Measurements from ENCODE around the gene NLRP12. TPM values are rescaled to one million over a fixed set of nuclear protein-coding genes. Genes with fewer than 3 reads are reported as not detected.
"Not testable (repeated sequence)": the region's sequence is repeated elsewhere in the genome, so short reads cannot be mapped to it uniquely, and the experiment has no call there.

NLRP12 gene
- total RNA-seq, 1 donor, result 2.7 TPM

DNA sequence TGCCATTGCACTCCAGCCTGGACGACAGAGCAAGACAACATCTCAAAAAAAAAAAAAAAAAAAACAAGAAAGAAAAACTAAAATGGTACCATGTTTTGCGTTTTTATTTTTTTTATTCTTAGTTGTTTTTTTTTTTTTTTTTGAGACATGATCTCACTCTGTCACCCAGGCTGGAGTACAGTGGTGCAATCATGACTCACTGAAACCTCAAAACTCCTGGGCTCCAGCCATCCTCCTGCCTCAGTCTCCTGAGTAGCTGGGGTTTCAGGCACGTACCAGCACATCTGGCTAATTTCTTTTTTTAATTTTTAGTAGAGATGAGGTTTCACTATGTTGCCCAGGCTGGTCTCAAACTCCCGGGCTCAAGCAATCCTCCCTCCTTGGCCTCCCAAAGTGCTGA is 16.8 kb upstream of the NLRP12 start:
- DNase-seq (ENCODE audit: low read depth in 2 of 3, low spot score in 2 of 3), result not testable (repeated sequence)

DNA sequence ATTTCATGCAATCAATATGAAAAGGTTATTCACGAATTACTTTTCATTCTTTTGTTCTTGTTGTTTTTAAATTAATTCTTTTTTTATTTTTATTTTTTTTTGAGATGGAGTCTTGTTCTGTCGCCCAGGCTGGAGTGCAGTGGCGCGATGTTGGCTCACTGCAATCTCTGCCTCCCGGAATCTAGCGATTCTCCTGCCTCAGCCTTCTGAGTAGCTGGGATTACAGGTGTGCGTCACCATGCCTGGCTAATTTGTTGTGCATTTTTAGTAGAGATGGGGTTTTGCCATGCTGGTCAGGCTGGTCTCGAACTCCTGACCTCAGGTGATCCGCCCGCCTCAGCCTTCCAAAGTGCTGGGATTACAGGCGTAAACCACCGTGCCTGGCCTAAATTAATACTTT is 16.1 kb upstream of the NLRP12 start:
- DNase-seq (ENCODE audit: low read depth in 2 of 3, low spot score in 2 of 3), result not testable (repeated sequence)

DNA sequence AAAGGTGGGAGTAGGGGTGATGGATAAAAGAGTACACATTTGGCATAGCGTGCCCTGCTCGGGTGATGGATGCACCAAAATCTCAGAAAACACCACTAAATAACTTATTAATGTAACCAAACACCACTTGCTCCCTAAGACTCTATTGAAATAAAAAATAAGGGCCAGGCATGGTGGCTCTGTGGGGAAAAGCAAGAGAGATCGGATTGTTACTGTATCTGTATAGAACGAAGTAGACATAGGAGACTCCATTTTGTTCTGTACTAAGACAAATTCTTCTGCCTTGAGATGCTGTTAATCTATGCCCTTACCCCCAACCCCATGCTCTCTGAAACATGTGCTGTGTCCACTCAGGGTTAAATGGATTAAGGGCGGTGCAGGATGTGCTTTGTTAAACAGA is 14.3 kb upstream of the NLRP12 start:
- not testable (repeated sequence) for DNase-seq (ENCODE audit: low read depth in 2 of 3, low spot score in 2 of 3)

DNA sequence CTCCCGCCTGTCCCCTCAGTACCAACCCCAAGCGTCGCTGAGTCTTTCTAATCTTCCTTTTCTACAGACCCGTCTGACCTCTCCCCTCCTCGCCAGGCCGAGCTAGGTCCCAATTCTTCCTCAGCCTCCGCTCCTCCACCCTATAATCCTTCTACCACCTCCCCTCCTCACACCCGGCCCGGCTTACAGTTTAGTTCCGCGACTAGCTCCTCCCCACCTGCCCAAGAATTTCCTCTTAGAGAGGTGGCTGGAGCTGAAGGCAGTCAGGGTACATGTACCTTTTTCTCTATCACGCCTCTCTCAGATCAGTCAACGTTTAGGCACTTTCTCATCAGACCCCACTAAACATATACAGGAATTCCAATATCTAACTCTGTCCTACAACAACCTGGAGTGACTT is 8.7 kb upstream of the NLRP12 start:
- DNase-seq (ENCODE audit: low read depth in 2 of 3, low spot score in 2 of 3), result not testable (repeated sequence)

- no peak for DNase-seq (ENCODE audit: low read depth in 2 of 3, low spot score in 2 of 3)
Measured at GRCh38 chr19:53828531-53828930, 4.4 kb upstream of the NLRP12 start.

DNA sequence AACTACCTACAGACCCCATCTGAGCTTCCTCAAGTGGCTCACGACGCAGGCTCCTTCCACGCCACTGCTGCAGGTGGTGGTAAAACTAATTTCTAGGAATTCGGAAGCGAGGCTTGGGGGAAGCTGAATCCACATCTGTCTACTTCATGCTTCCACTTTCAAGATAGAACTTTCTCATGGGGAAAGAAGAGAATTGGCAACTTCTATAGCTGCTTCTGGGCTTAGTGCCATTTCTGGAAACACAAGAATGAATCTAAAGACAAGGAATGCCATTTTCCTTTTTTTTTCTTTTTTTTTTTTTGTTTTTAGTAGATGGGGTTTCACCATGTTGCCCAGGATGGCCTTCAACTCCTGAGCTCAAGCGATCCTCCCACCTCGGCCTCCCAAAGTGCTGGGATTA is 2.8 kb upstream of the NLRP12 start:
- DNase-seq (ENCODE audit: low read depth in 2 of 3, low spot score in 2 of 3), result no peak

GRCh38 chr19:53823380-53824120 is 564 bp downstream of the NLRP12 start:
- no peak for DNase-seq (ENCODE audit: low read depth in 2 of 3, low spot score in 2 of 3)

- peak in 1 of 3 donors; percentile 22 for DNase-seq (ENCODE audit: low read depth in 2 of 3, low spot score in 2 of 3)
Measured at GRCh38 chr19:53819861-53820260, 4.3 kb downstream of the NLRP12 start.

GRCh38 chr19:53818756-53819155 is 5.4 kb downstream of the NLRP12 start:
- no peak for DNase-seq (ENCODE audit: low read depth in 2 of 3, low spot score in 2 of 3)

GRCh38 chr19:53813996-53814395 is 10.1 kb downstream of the NLRP12 start:
- no peak for DNase-seq (ENCODE audit: low read depth in 2 of 3, low spot score in 2 of 3)

GRCh38 chr19:53812335-53812734 is 11.8 kb downstream of the NLRP12 start:
- DNase-seq (ENCODE audit: low read depth in 2 of 3, low spot score in 2 of 3), result peak in 2 of 3 donors; percentile 26 to 39

- DNase-seq (ENCODE audit: low read depth in 2 of 3, low spot score in 2 of 3), result no peak
Measured at GRCh38 chr19:53810891-53811290, 13.2 kb downstream of the NLRP12 start.

- no peak for DNase-seq (ENCODE audit: low read depth in 2 of 3, low spot score in 2 of 3)
Measured at GRCh38 chr19:53810187-53810546, 13.9 kb downstream of the NLRP12 start.

GRCh38 chr19:53809518-53810186 is 14.5 kb downstream of the NLRP12 start:
- peak in 1 of 3 donors; percentile 23 for DNase-seq (ENCODE audit: low read depth in 2 of 3, low spot score in 2 of 3)

DNA sequence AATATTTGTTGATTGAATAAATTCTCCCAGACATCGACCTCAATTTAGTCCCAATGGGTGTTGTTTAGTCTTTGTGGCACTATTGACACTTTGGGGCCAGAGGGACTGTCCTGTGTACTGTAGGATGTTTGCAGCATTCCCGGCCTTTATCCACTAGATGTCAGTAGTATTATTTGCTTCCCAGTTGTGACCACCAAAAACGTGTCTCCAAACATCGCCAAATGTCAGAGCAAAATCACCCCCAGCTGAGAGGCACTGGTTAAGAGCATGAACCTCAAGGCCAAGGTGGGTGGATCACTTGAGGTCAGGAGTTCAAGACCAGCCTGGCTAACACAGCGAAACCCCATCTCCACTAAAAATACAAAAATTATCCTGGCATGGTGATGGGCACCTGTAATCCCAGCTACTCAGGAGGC is 15.4 kb downstream of the NLRP12 start:
- DNase-seq (ENCODE audit: low read depth in 2 of 3, low spot score in 2 of 3), result peak in 2 of 3 donors; percentile 38 to 66

- DNase-seq (ENCODE audit: low read depth in 2 of 3, low spot score in 2 of 3), result no peak
Measured at GRCh38 chr19:53801257-53801656, 22.9 kb downstream of the NLRP12 start.

DNA sequence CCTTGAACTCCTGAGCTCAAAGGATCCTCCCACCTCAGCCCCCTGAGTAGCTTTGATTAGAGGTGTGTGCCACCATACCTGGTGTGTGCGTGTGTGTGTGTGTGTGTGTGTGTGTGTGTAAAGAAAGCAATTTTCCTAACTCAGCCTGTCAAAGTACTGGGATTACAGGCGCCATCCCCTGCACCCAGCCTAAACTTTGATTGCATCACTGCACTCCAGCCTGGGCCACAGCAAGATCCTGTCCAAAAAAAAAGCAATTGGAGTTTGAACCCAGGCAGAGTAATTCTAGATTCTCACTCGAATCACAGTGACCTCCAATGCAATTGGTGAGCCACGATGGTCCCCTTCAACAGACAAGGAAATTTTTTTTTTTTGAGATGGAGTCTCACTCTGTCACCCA is 29.1 kb downstream of the NLRP12 start:
- no peak for DNase-seq (ENCODE audit: low read depth in 2 of 3, low spot score in 2 of 3)

DNA sequence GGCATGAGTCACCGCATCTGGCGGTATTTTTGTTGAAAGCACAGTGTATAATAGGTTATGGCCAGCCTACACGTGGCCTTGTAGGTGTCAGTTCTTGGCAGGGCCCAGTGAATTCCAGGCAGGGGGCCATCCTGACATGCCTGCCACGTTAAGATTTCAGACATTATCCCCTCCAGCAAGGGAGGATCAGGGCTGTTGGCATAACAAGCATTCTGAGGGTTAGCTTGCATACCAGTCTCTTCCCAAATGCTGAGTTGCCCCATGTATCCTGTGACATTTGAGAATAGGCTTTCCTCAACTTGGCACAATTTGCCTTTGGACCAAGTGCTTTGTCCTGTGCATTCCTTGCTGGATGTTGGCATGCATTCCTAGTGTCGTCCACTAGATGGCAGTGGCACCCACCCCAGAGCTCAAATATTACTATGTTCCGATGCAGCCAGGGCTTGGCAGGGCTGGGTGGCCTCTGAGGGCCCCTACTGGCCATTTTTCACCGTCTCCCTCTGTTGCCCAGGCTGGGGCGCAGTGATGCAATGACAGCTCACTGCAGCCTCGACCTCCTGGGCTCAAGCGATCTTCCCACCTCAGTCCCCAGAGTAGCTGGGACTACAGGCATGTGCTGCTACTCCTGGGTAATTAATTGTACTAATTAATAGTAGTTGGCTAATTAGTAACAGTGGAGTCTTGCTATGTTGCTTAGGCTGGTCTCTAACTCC is 31.2 kb downstream of the NLRP12 start:
- DNase-seq (ENCODE audit: low read depth in 2 of 3, low spot score in 2 of 3), result peak; percentile 47 to 90 (median 85)

GRCh38 chr19:53789708-53790678 is 34.1 kb downstream of the NLRP12 start:
- no peak for DNase-seq (ENCODE audit: low read depth in 2 of 3, low spot score in 2 of 3)

DNA sequence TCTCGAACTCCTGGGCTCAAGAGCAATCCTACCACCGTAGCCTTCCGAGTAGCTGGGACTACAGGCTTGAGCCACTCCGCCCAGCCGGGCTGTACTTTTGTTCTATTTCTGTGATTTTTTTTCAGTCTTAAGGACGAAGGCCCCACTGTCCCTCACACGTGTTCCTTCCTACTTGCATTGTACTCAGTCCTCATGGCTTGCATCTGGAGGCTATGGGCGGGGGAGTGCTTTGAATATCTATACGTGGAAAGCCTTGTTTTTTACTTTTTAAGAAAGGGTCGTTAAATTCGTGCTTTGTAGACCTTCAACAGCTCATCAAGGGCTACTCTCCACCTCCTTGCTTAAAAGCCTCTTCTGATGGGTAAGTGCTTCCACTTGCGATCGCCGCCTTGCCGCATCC is 36.8 kb downstream of the NLRP12 start:
- no peak for DNase-seq (ENCODE audit: low read depth in 2 of 3, low spot score in 2 of 3)

DNA sequence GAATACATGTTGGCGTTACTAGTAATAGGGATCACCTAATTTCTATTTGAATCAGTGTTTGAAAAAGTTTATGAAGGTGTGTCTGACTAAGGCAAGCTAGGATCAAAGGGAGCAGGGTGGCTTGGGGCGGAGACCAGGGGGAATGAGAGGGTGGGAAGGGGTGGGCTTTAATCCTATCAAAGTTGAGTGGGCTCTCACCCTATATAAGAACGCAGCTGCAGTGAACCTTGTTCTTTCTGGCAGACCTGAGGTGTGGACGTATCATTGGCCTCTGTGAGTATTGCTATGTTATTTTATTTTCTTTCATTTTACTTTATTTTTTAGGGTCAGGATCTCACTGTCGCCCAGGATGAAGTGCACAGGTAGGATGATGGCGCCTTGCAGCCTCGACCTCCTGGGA is 37.4 kb downstream of the NLRP12 start:
- DNase-seq (ENCODE audit: low read depth in 2 of 3, low spot score in 2 of 3), result no peak
